ENCODE data around the gene GCLC. TPM values are rescaled to one million over a fixed set of nuclear protein-coding genes. Genes with fewer than 3 reads are reported as not detected.

The GCLC gene
- total RNA-seq, 1 experiment from 2014 or later: 62.6 TPM

- no peak for DNase-seq (ENCODE audit: extremely low read depth, low read depth)
These were observed 83.8 kb downstream of the GCLC start for GRCh38 chr6:53461041-53461656.

- DNase-seq (ENCODE audit: extremely low read depth, low read depth): no peak
These were observed 86.6 kb downstream of the GCLC start for GRCh38 chr6:53458105-53458866.

GRCh38 chr6:53456809-53457208 is 88.1 kb downstream of the GCLC start:
- DNase-seq (ENCODE audit: extremely low read depth, low read depth): no peak

DNA sequence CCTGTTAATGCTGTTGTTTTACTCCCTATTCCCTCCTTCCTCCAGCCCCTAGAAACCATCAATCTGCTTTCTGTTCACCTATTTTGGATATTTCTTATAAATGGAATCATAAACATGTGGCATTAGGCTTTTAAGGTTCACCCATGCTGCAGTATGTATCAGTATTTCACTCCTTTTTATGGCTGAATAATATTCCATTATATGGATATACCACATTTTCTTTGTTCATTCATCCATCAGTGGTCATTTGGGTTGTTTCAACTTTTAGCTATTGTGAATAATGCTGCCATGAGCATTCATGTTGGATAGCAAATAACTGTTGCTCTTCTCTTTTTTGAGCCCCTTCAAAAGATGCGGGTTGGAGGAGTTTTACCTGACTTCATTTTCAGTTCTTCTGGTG is 89.2 kb downstream of the GCLC start:
- DNase-seq (ENCODE audit: extremely low read depth, low read depth): no peak

GRCh38 chr6:53451165-53451564 is 93.7 kb downstream of the GCLC start:
- no peak for DNase-seq (ENCODE audit: extremely low read depth, low read depth)

DNA sequence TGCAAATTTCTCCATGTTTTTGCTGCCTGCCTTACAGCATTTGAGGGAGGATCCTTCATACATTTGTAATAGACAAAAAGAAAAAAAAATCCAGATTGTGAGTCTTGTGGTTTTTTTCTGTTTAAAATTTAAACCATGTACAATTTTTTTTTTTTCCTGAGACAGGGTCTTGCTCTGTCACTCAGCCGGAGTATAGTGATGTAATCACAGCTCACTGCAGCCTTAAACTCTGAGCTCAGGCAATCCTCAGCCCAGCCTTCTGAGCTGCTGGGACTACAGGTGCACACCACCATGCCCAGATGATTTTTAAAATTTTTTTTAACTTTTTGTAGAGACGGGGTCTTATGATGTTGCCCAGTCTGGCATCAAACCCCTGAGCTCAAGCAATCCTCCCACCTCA is 97.0 kb downstream of the GCLC start:
- no peak for DNase-seq (ENCODE audit: extremely low read depth, low read depth)

Other genes with a start within 250 kb of the GCLC start
- gene ELOVL5, start 196.2 kb downstream of the GCLC start, total RNA-seq (2014; rRNA removed; shearing (Covaris generic)): 55.4 and 60.7 TPM in 2 replicates
- 0.14 and 0.42 TPM in 2 replicates for gene KLHL31, start 120.7 kb upstream of the GCLC start, total RNA-seq (2014; rRNA removed; shearing (Covaris generic))
- gene LRRC1, start 249.9 kb upstream of the GCLC start, total RNA-seq (2014; rRNA removed; shearing (Covaris generic)): 3.2 and 4.2 TPM in 2 replicates